ENCODE results near the gene CTSG.
"Not testable (repeated sequence)": the region's sequence is repeated elsewhere in the genome, so short reads cannot be mapped to it uniquely, and the experiment has no call there.

The CTSG gene

GRCh38 chr14:24542346-24542936, 33.6 kb downstream of the CTSG start:
- no peak for DNase-seq

DNA sequence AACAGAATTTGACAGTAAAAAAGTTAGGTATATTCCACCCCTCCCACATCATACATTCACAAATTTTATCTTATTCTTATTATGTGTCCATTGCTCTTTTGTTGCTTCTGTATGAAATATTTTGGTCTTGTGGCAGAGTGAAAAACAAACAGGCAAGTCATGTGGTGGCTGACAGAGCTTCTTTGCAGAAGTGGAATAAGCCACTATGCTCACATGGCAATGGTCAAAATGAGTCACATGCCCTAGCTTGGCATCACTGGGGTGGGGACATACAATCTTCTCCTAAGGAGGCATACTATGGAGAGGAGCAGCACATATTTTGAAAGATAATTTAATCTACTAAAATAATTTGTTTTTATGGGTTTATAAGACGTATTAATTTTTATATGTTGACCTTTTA, 40.3 kb downstream of the CTSG start:
- DNase-seq = no peak

DNA sequence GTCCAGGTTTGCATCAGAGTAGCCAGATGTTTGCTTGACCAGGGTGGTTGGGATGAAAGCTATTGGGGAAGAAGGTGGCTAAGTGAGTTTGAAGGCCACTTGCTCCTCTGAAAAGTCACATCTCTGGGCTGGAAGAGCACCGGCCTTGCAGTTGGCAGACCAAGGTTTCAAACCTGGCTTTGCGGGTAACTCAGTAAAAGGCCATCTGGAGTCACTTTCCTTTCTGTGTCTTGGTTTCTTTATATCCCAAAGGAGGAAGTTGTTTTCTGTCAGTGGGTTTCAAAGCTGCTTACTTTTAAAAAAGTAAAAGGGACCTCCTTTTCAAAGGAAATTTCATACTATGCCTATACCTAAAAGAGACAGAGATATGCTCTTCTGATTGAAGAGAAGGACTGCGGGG, 41.8 kb downstream of the CTSG start:
- DNase-seq = no peak

DNA sequence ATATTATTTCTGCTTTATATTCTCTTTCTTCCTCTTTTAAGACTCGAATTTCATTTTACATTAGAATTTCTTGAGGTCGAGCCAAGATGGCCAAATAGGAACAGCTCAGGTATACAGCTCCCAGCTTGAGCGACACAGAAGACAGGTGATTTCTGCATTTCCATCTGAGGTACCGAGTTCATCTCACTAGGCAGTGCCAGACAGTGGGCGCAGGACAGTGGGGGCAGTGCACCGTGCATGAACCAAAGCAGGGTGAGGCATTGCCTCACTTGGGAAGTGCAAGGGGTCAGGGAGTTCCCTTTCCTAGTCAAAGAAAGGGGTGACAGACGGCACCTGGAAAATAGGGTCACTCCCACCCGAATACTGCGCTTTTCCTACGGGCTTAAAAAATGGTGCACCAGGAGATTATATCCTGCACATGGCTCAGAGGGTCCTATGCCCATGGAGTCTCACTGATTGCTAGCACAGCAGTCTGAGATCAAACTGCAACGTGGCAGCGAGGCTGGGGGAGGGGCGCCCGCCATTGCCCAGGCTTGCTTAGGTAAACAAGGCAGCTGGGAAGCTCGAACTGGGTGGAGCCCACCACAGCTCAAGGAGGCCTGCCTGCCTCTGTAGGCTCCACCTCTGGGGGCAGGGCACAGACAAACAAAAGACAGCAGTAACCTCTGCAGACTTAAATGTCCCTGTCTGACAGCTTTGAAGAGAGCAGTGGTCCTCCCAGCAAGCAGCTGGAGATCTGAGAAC, 50.0 kb downstream of the CTSG start:
- DNase-seq = not testable (repeated sequence)
